Keratinocyte (primary cell): ENCODE measurements around the gene PHYH. TPM values are rescaled to one million over a fixed set of nuclear protein-coding genes. Genes with fewer than 3 reads are reported as not detected.
"Not testable (repeated sequence)": the region's sequence is repeated elsewhere in the genome, so short reads cannot be mapped to it uniquely, and the experiment has no call there.

Source experiments
- DNase-seq: peaks from one replicate; pipeline ENCODE4 v3.0.0-alpha.2; 2011; ENCODE audit warnings: low read depth, missing footprints, low spot score
- FAIRE-seq: peaks from 2 replicates; lab custom pipeline; 2011; peaks lifted over from hg19 to GRCh38; lab: Jason Lieb, UNC
- H2AFZ ChIP-seq: 2 replicates; pipeline ENCODE4 v1.6.0; 2012; ENCODE audit warnings: low read length, control low read depth, inconsistent platforms; ENCODE audit not compliant: control insufficient read depth
- H3K27ac ChIP-seq: 2 replicates; pipeline ENCODE4 v1.5.1; 2011; ENCODE audit warnings: low read length; ENCODE audit not compliant: control insufficient read depth, insufficient read depth
- H3K27me3 ChIP-seq: 3 replicates; pipeline ENCODE4 v1.6.0; 2011; ENCODE audit warnings: low read length; ENCODE audit not compliant: control insufficient read depth, insufficient read depth; ENCODE audit errors: extremely low read depth
- H3K36me3 ChIP-seq, 2 experiments: 2 replicates in 1 of 2; 3 replicates in 1 of 2; pipeline ENCODE4 v1.5.1; 2011; ENCODE audit warnings: low read length in 2 of 2, mild to moderate bottlenecking in 1 of 2; ENCODE audit not compliant: control insufficient read depth in 2 of 2, insufficient read depth in 2 of 2; ENCODE audit errors: extremely low read depth in 1 of 2
- H3K4me1 ChIP-seq: 3 replicates; pipeline ENCODE4 v1.5.1; 2011; ENCODE audit warnings: low read length; ENCODE audit not compliant: control insufficient read depth, insufficient read depth; ENCODE audit errors: extremely low read depth
- H3K4me2 ChIP-seq: 3 replicates; pipeline ENCODE4 v1.6.0; 2011; ENCODE audit warnings: low read depth, low read length; ENCODE audit not compliant: control insufficient read depth, insufficient read depth; ENCODE audit errors: extremely low read depth
- H3K4me3 ChIP-seq, 3 experiments: fragments of 200-600 bp in 1 of 3; sonication (generic) in 1 of 3; 2 replicates in 2 of 3; 3 replicates in 1 of 3; pipeline ENCODE4 v1.5.1; 2011 to 2016; ENCODE audit warnings: low read length in 3 of 3, mild to moderate bottlenecking in 3 of 3, control low read depth in 2 of 3, inconsistent platforms in 1 of 3, low read depth in 1 of 3, mixed read lengths in 1 of 3, mixed run types in 1 of 3, moderate library complexity in 1 of 3; ENCODE audit not compliant: control insufficient read depth in 2 of 3, insufficient read depth in 2 of 3; ENCODE audit errors: extremely low read depth in 1 of 3
- H3K79me2 ChIP-seq: 2 replicates; pipeline ENCODE4 v1.6.0; 2012; ENCODE audit warnings: low read length; ENCODE audit not compliant: control insufficient read depth, insufficient read depth
- H3K9ac ChIP-seq: 3 replicates; pipeline ENCODE4 v1.6.0; 2011; ENCODE audit warnings: low read length; ENCODE audit not compliant: control insufficient read depth, insufficient read depth; ENCODE audit errors: extremely low read depth
- H3K9me1 ChIP-seq: 3 replicates; pipeline ENCODE4 v1.6.0; 2011; ENCODE audit warnings: low read length; ENCODE audit not compliant: control insufficient read depth, insufficient read depth; ENCODE audit errors: extremely low read depth
- H3K9me3 ChIP-seq: 2 replicates; pipeline ENCODE4 v1.5.1; 2012; ENCODE audit warnings: low read depth, low read length; ENCODE audit not compliant: control insufficient read depth
- H4K20me1 ChIP-seq: 3 replicates; pipeline ENCODE4 v1.6.0; 2011; ENCODE audit warnings: low read length; ENCODE audit not compliant: control insufficient read depth, insufficient read depth; ENCODE audit errors: extremely low read depth
- EZH2 ChIP-seq: IDR thresholded peaks from one replicate; pipeline ENCODE4 v1.6.1; 2012; ENCODE audit warnings: inconsistent platforms, mild to moderate bottlenecking, low read length, moderate library complexity
- dilution Hi-C: fragments of 300-500 bp; cut with MboI; formaldehyde crosslinking; loops from one replicate; pipeline ENCODE4 v1.7.0; 2020; ENCODE audit warnings: low sequenced_read_pairs; ENCODE audit not compliant: extremely low pct_ligation_motif_present
- polyA plus RNA-seq, 5 experiments: library from polyadenylated mRNA; depleted of rRNA in 3 of 5; stranded (reverse) in 3 of 5; stranded (forward) in 1 of 5; unstranded in 1 of 5; fragments of >200 nt; gene quantifications; 1 replicate in 1 of 5; 2 replicates in 3 of 5; 3 replicates in 1 of 5; pipeline versions ENCODE4 v1.2.1 to v1.2.3, GENCODE V29; 2011 to 2012; ENCODE audit warnings: missing spikeins in 2 of 5, low read depth in 1 of 5, low replicate concordance in 1 of 5
- TF ChIP-seq, protein P1 (sequence below), 3 experiments: IDR thresholded peaks in 1 of 3; conservative IDR thresholded peaks in 1 of 3; optimal IDR thresholded peaks in 1 of 3; 2 replicates in 2 of 3; 3 replicates in 1 of 3; pipeline versions ENCODE3 to v1.5.1; 2011; ENCODE audit warnings: low read length in 3 of 3, mild to moderate bottlenecking in 3 of 3, moderate library complexity in 2 of 3, control low read depth in 1 of 3, inconsistent platforms in 1 of 3; ENCODE audit not compliant: insufficient read depth in 2 of 3; ENCODE audit errors: extremely low read depth in 1 of 3

Gene PHYH
- polyA plus RNA-seq, 1 donor (not counting 4 experiments of a cell fraction or from before 2014, with no cell fraction given), result 11.5 TPM

GRCh38 chr10:13238271-13239077 lies 61.4 kb downstream of the PHYH start:
- Histone ChIP-seq H3K9me1 (no peaks in the 10 kb centered on the region), H3K4me1 (no peaks in the 10 kb centered on the region), H3K9ac (no peak overlapping the region), H3K36me3 (no peaks in the 10 kb centered on the region), H3K9me3 (no peaks in the 10 kb centered on the region), H3K4me3 (no peak overlapping the region), H4K20me1 (no peaks in the 10 kb centered on the region), H2AFZ (no peak overlapping the region), H3K4me2 (no peak overlapping the region), H3K27ac (no peak overlapping the region), H3K27me3 (no peaks in the 10 kb centered on the region), H3K79me2 (no peaks in the 10 kb centered on the region)
- no peak for DNase-seq
- no peak for FAIRE-seq
- dilution Hi-C loops, result no loop called here
- TF ChIP-seq, protein P1, sequence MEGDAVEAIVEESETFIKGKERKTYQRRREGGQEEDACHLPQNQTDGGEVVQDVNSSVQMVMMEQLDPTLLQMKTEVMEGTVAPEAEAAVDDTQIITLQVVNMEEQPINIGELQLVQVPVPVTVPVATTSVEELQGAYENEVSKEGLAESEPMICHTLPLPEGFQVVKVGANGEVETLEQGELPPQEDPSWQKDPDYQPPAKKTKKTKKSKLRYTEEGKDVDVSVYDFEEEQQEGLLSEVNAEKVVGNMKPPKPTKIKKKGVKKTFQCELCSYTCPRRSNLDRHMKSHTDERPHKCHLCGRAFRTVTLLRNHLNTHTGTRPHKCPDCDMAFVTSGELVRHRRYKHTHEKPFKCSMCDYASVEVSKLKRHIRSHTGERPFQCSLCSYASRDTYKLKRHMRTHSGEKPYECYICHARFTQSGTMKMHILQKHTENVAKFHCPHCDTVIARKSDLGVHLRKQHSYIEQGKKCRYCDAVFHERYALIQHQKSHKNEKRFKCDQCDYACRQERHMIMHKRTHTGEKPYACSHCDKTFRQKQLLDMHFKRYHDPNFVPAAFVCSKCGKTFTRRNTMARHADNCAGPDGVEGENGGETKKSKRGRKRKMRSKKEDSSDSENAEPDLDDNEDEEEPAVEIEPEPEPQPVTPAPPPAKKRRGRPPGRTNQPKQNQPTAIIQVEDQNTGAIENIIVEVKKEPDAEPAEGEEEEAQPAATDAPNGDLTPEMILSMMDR (optimal IDR thresholded peaks at IDR 0.05 in 1 of 3, IDR thresholded peaks at IDR 0.05 in 1 of 3, conservative IDR thresholded peaks at IDR 0.05 in 1 of 3; ENCODE audit: extremely low read depth in 1 of 3, insufficient read depth in 2 of 3, low read length in 3 of 3), result no peak
- no peak for TF ChIP-seq EZH2

GRCh38 chr10:13236638-13237037 lies 63.2 kb downstream of the PHYH start:
- no peak overlapping the region for H3K9ac ChIP-seq

DNA sequence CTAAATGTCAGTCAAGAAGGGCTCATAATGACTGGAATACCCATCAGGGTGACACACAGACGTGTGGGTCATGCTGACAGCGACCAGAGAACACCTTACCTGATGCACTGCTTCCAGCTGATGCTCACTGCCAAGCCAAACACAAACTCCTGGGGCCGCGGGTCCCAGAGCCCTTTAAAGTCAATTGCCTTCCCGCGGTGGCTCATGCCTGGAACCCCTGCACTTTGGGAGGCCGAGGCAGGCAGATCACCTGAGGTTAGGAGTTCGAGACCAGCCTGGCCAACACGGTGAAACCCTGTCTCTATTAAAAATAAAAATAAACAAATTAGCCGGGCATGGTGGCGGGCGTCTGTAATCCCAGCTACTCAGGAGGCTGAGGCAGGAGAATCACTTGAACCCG lies 65.1 kb downstream of the PHYH start:
- H3K4me3 ChIP-seq, H3K27me3 ChIP-seq, H3K9me3 ChIP-seq, H3K4me2 ChIP-seq, H2AFZ ChIP-seq, H3K9me1 ChIP-seq, H3K9ac ChIP-seq, DNase-seq, dilution Hi-C loops, FAIRE-seq, H3K36me3 ChIP-seq, H4K20me1 ChIP-seq, H3K27ac ChIP-seq, H3K79me2 ChIP-seq, H3K4me1 ChIP-seq: not testable (repeated sequence)

More at GRCh38 chr10:13236638-13237037, 63.2 kb downstream of the PHYH start:
- H3K27me3 ChIP-seq, result peaks cover 3% of the 10 kb centered on the region
- FAIRE-seq (no peak), DNase-seq (no peak)
- TF ChIP-seq EZH2, result no peak
- TF ChIP-seq, protein P1 (optimal IDR thresholded peaks at IDR 0.05 in 1 of 3, IDR thresholded peaks at IDR 0.05 in 1 of 3, conservative IDR thresholded peaks at IDR 0.05 in 1 of 3; ENCODE audit: extremely low read depth in 1 of 3, insufficient read depth in 2 of 3, low read length in 3 of 3), result no peak
- H3K4me1 ChIP-seq, result no peaks in the 10 kb centered on the region
- no peaks in the 10 kb centered on the region for H3K9me3 ChIP-seq
- H4K20me1 ChIP-seq, result no peaks in the 10 kb centered on the region
- no peak overlapping the region for H3K4me3 ChIP-seq
- H2AFZ ChIP-seq, result no peak overlapping the region
- no peaks in the 10 kb centered on the region for H3K9me1 ChIP-seq
- no peak overlapping the region for H3K27ac ChIP-seq
- H3K4me2 ChIP-seq, result no peak overlapping the region
- dilution Hi-C loops, result no loop called here
- H3K79me2 ChIP-seq, result no peaks in the 10 kb centered on the region
- H3K36me3 ChIP-seq, result no peaks in the 10 kb centered on the region
